SH-SY5Y (cell line): ENCODE measurements around the gene MDM1.

Source experiments
- GATA2 ChIP-seq: IDR thresholded peaks from 2 replicates; pipeline ENCODE4 v1.6.1; 2011; ENCODE audit warnings: mild to moderate bottlenecking, low read depth, low read length
- GATA3 ChIP-seq: IDR thresholded peaks from 2 replicates; pipeline ENCODE4 v1.6.1; 2011; ENCODE audit warnings: low read depth, mild to moderate bottlenecking, low read length, moderate library complexity

- TF ChIP-seq GATA3 (no peak), GATA2 (no peak)
These were observed 64.2 kb downstream of the MDM1 start for GRCh38 chr12:68267892-68268396.
